GM19193 (cell line): Measurements from ENCODE around the gene DDX47.

ENCODE experiments used
- POLR2A ChIP-seq: IDR thresholded peaks from 4 replicates; pipeline ENCODE4 v1.6.1; 2011; ENCODE audit not compliant: insufficient read depth, insufficient read length; ENCODE audit errors: extremely low read depth

Gene DDX47

GRCh38 chr12:12813120-12814101 lies at the start of gene DDX47:
Gene DDX47, plus strand, starts transcription at chr12:12813346. Its CDS starts 22 bp downstream, at chr12:12813368.
- TF ChIP-seq POLR2A: peak; percentile 80

- TF ChIP-seq POLR2A: no peak
Observed at GRCh38 chr12:12764824-12765223, 48.3 kb upstream of the DDX47 start.

- no peak for TF ChIP-seq POLR2A
Observed at GRCh38 chr12:12770262-12770661, 42.9 kb upstream of the DDX47 start.

- no peak for TF ChIP-seq POLR2A
Observed at GRCh38 chr12:12774791-12775190, 38.4 kb upstream of the DDX47 start.

GRCh38 chr12:12776261-12776660 lies 36.9 kb upstream of the DDX47 start:
- TF ChIP-seq POLR2A: no peak

- TF ChIP-seq POLR2A: no peak
Observed at GRCh38 chr12:12777092-12777491, 36.1 kb upstream of the DDX47 start.

- TF ChIP-seq POLR2A: no peak
Observed at GRCh38 chr12:12779007-12779406, 34.1 kb upstream of the DDX47 start.

GRCh38 chr12:12779529-12779928 lies 33.6 kb upstream of the DDX47 start:
- TF ChIP-seq POLR2A: no peak

GRCh38 chr12:12784116-12784515 lies 29.0 kb upstream of the DDX47 start:
- no peak for TF ChIP-seq POLR2A

- TF ChIP-seq POLR2A: no peak
Observed at GRCh38 chr12:12784911-12785814, 28.0 kb upstream of the DDX47 start, which contains the start of gene APOLD1. Gene APOLD1, plus strand, starts transcription at chr12:12785659. Its CDS starts 33 bp downstream, at chr12:12785692.

GRCh38 chr12:12786351-12786705 lies 26.8 kb upstream of the DDX47 start:
- no peak for TF ChIP-seq POLR2A

- peak; percentile 94 for TF ChIP-seq POLR2A
Observed at GRCh38 chr12:12786706-12787601, 26.2 kb upstream of the DDX47 start.

- TF ChIP-seq POLR2A: no peak
Observed at GRCh38 chr12:12788131-12788530, 25.0 kb upstream of the DDX47 start.

- TF ChIP-seq POLR2A: no peak
Observed at GRCh38 chr12:12788675-12789368, 24.3 kb upstream of the DDX47 start.

- no peak for TF ChIP-seq POLR2A
Observed at GRCh38 chr12:12790956-12791355, 22.2 kb upstream of the DDX47 start.
